A549 (cell line): ENCODE results near the gene ALS2. TPM values are rescaled to one million over a fixed set of nuclear protein-coding genes. Genes with fewer than 3 reads are reported as not detected.

Experiments
- ATAC-seq, 2 experiments: fragments of 200-7000 bp in 1 of 2; fragments of >200 bp in 1 of 2; cut with Nextera tagmentation in 1 of 2; cut with Tn5 transposase in 1 of 2; 3 replicates each; pipeline versions ENCODE4 v1.8.0 to v1.9.1; 2018 to 2020; ENCODE audit warnings: mild to moderate bottlenecking in 1 of 2, moderate library complexity in 1 of 2
- CTCF ChIA-PET: fragments of 300-600 bp; sonication (Branson Sonifier 250); formaldehyde crosslinking; extraction: SDS; loops from one replicate; lab custom pipeline; 2021; ENCODE audit warnings: antibody characterized with exemption, inconsistent platforms; lab: Yijun Ruan, JAX
- POLR2A ChIA-PET: fragments of 350-600 bp; formaldehyde crosslinking; extraction: SDS; loops from one replicate; lab custom pipeline; 2021; ENCODE audit warnings: antibody characterized with exemption, inconsistent platforms; lab: Yijun Ruan, JAX
- DNase-seq, 2 experiments: peaks; one replicate each; pipeline versions ENCODE4 v3.0.0 to v3.0.0-alpha.2; 2011 to 2016; ENCODE audit warnings: low read depth in 1 of 2, low spot score in 1 of 2
- FAIRE-seq: peaks from 2 replicates; lab custom pipeline; 2011; peaks lifted over from hg19 to GRCh38; lab: Jason Lieb, UNC
- H3K27ac ChIP-seq, 2 experiments: fragments of >200 bp; sonication (Bioruptor Twin); formaldehyde crosslinking; 3 replicates each; pipeline ENCODE4 v1.5.1; 2016 to 2017
- H3K4me1 ChIP-seq: fragments of >200 bp; sonication (Bioruptor Twin); formaldehyde crosslinking; 3 replicates; pipeline ENCODE4 v1.6.1; 2016
- H3K4me2 ChIP-seq: fragments of >200 bp; sonication (Bioruptor Twin); formaldehyde crosslinking; 3 replicates; pipeline ENCODE4 v1.6.1; 2016
- H3K4me3 ChIP-seq: fragments of >200 bp; sonication (Bioruptor Twin); formaldehyde crosslinking; 3 replicates; pipeline ENCODE4 v1.5.1; 2016
- H3K9me3 ChIP-seq: fragments of >200 bp; sonication (Bioruptor Twin); formaldehyde crosslinking; 3 replicates; pipeline ENCODE4 v1.6.1; 2016
- BHLHE40 ChIP-seq: IDR thresholded peaks from 2 replicates; pipeline ENCODE4 v1.6.1; 2012; ENCODE audit warnings: low read depth, low read length, inconsistent platforms
- CBX2 ChIP-seq: fragments of 200-600 bp; sonication (generic); IDR thresholded peaks from 2 replicates; pipeline ENCODE4 v1.6.1; 2016; ENCODE audit warnings: low read depth, mild to moderate bottlenecking, borderline replicate concordance
- CBX8 ChIP-seq: fragments of 200-600 bp; sonication (generic); IDR thresholded peaks from 2 replicates; pipeline ENCODE4 v1.6.1; 2016
- CHD4 ChIP-seq: fragments of 200-600 bp; sonication (generic); IDR thresholded peaks from 2 replicates; pipeline ENCODE4 v1.6.1; 2016; ENCODE audit warnings: antibody characterized with exemption, mild to moderate bottlenecking, borderline replicate concordance
- EHF ChIP-seq: fragments of 250-450 bp; sonication (Bioruptor Pico); IDR thresholded peaks from 2 replicates; pipeline ENCODE4 v1.5.0; 2020; ENCODE audit warnings: mild to moderate bottlenecking
- EP300 ChIP-seq, 2 experiments: fragments of >200 bp; sonication (Bioruptor Twin); formaldehyde crosslinking; IDR thresholded peaks; 2 replicates in 1 of 2; 3 replicates in 1 of 2; pipeline ENCODE4 v1.6.1; 2016 to 2017
- FOSL2 ChIP-seq, 2 experiments: fragments of 450-650 bp in 1 of 2; fragments of >200 bp in 1 of 2; sonication (Bioruptor Twin) in 1 of 2; formaldehyde crosslinking; IDR thresholded peaks; 2 replicates each; pipeline versions ENCODE4 v1.5.0 to v1.6.1; 2016 to 2020; ENCODE audit warnings: mild to moderate bottlenecking in 1 of 2, moderate library complexity in 1 of 2
- GATA3 ChIP-seq: IDR thresholded peaks from 2 replicates; pipeline ENCODE4 v1.6.1; 2012; ENCODE audit warnings: borderline replicate concordance
- HOXB13 ChIP-seq: fragments of 250-450 bp; sonication (Bioruptor Pico); IDR thresholded peaks from 2 replicates; pipeline ENCODE4 v1.5.0; 2020; ENCODE audit warnings: low read depth, mild to moderate bottlenecking, moderate library complexity
- HOXB5 ChIP-seq: fragments of 250-450 bp; sonication (Bioruptor Pico); IDR thresholded peaks from 2 replicates; pipeline ENCODE4 v1.5.0; 2020; ENCODE audit warnings: mild to moderate bottlenecking, moderate library complexity
- JUN ChIP-seq, 2 experiments: fragments of >200 bp; sonication (Bioruptor Twin); formaldehyde crosslinking; IDR thresholded peaks; 2 replicates in 1 of 2; 3 replicates in 1 of 2; pipeline ENCODE4 v1.6.1; 2016 to 2017
- JUNB ChIP-seq: fragments of >200 bp; sonication (Bioruptor Twin); formaldehyde crosslinking; IDR thresholded peaks from 2 replicates; pipeline ENCODE4 v1.6.1; 2016
- KDM1A ChIP-seq: fragments of 200-600 bp; sonication (generic); IDR thresholded peaks from 2 replicates; pipeline ENCODE4 v1.6.1; 2016; ENCODE audit warnings: low read depth, mild to moderate bottlenecking
- MAZ ChIP-seq: fragments of 150-350 bp; IDR thresholded peaks from 2 replicates; pipeline ENCODE4 v1.6.1; 2014; ENCODE audit warnings: antibody characterized with exemption, low read depth, low read length, borderline replicate concordance
- NR3C1 ChIP-seq: fragments of >200 bp; sonication (Bioruptor Twin); formaldehyde crosslinking; IDR thresholded peaks from 3 replicates; pipeline ENCODE4 v1.6.1; 2017
- POLR2A ChIP-seq: IDR thresholded peaks from 2 replicates; pipeline ENCODE4 v1.6.1; 2012; ENCODE audit warnings: mild to moderate bottlenecking, low read length
- POLR2AphosphoS2 ChIP-seq: conservative IDR thresholded peaks from 2 replicates; pipeline ENCODE4 v1.6.1; 2012; ENCODE audit warnings: low read length, improper control_type of control experiment, inconsistent platforms
- RAD21 ChIP-seq, 2 experiments: fragments of >200 bp in 1 of 2; sonication (Bioruptor Twin) in 1 of 2; formaldehyde crosslinking in 1 of 2; IDR thresholded peaks in 1 of 2; conservative IDR thresholded peaks in 1 of 2; 2 replicates in 1 of 2; 3 replicates in 1 of 2; pipeline ENCODE4 v1.6.1; 2012 to 2018; ENCODE audit warnings: inconsistent platforms in 1 of 2
- RCOR1 ChIP-seq: fragments of 150-350 bp; IDR thresholded peaks from 2 replicates; pipeline ENCODE4 v1.6.1; 2014; ENCODE audit warnings: antibody characterized with exemption, low read length, low read depth
- RFX5 ChIP-seq: fragments of 450-650 bp; IDR thresholded peaks from 2 replicates; pipeline ENCODE4 v1.7.1; 2014; ENCODE audit warnings: antibody characterized with exemption, mild to moderate bottlenecking, moderate library complexity
- RNF2 ChIP-seq: fragments of 200-600 bp; sonication (generic); IDR thresholded peaks from 2 replicates; pipeline ENCODE4 v1.6.1; 2016; ENCODE audit warnings: low read depth, mild to moderate bottlenecking, antibody characterized with exemption, moderate library complexity, borderline replicate concordance
- SMC3 ChIP-seq: fragments of >200 bp; sonication (Bioruptor Twin); formaldehyde crosslinking; IDR thresholded peaks from 3 replicates; pipeline ENCODE4 v1.6.1; 2018; ENCODE audit warnings: inconsistent platforms
- TFCP2L1 ChIP-seq: fragments of 250-450 bp; sonication (Bioruptor Pico); IDR thresholded peaks from 2 replicates; pipeline ENCODE4 v1.5.0; 2021; ENCODE audit warnings: mild to moderate bottlenecking
- TP53 ChIP-seq: fragments of 250-450 bp; sonication (Bioruptor Pico); IDR thresholded peaks from 2 replicates; pipeline ENCODE4 v1.5.0; 2021; ENCODE audit warnings: mild to moderate bottlenecking, moderate library complexity
- ZFP36 ChIP-seq: fragments of 450-650 bp; IDR thresholded peaks from 2 replicates; pipeline ENCODE4 v1.6.1; 2014; ENCODE audit warnings: borderline replicate concordance; ENCODE audit not compliant: partially characterized antibody
- ZNF302 ChIP-seq: fragments of 250-450 bp; sonication (Bioruptor Pico); IDR thresholded peaks from 2 replicates; pipeline ENCODE4 v1.9.0; 2021; ENCODE audit warnings: inconsistent platforms, mild to moderate bottlenecking, moderate library complexity
- ZSCAN20 ChIP-seq: fragments of 250-450 bp; sonication (Bioruptor Pico); IDR thresholded peaks from 2 replicates; pipeline ENCODE4 v1.8.0; 2022; ENCODE audit warnings: mild to moderate bottlenecking, moderate library complexity
- WGBS: methylation state at CpG from one replicate; pipeline ENCODE4 v1.1.6; 2017; ENCODE audit errors: missing lambda C conversion rate; 5-methylcytosine and 5-hydroxymethylcytosine counted together
- polyA plus RNA-seq, 4 experiments: library from polyadenylated mRNA; depleted of rRNA in 3 of 4; stranded (reverse); fragments of >200 nt; fragmentation: RNase III in 1 of 4; extraction: RNeasy Plus Mini Kit Qiagen cat#74134 plus additional on column Dnase treatment in 1 of 4; gene quantifications; 2 replicates in 3 of 4; 3 replicates in 1 of 4; pipeline ENCODE4 v1.2.3, GENCODE V29; 2011 to 2017
- TF ChIP-seq, protein P1 (sequence below): fragments of 250-450 bp; sonication (Bioruptor Pico); IDR thresholded peaks from 2 replicates; pipeline ENCODE4 v1.5.0; 2021; ENCODE audit warnings: mild to moderate bottlenecking, moderate library complexity, borderline replicate concordance
- TF ChIP-seq, protein P2 (sequence below): IDR thresholded peaks from 2 replicates; pipeline ENCODE4 v1.6.1; 2012
- TF ChIP-seq, protein P3 (sequence below): IDR thresholded peaks from 2 replicates; pipeline ENCODE4 v1.6.1; 2012; ENCODE audit warnings: low read depth, borderline replicate concordance
- TF ChIP-seq, protein P4 (sequence below): fragments of >200 bp; sonication (Bioruptor Twin); formaldehyde crosslinking; IDR thresholded peaks from 3 replicates; pipeline ENCODE4 v1.5.1; 2016
- TF ChIP-seq, protein P5 (sequence below): fragments of 150-350 bp; IDR thresholded peaks from 2 replicates; pipeline ENCODE4 v1.6.1; 2014; ENCODE audit warnings: low read depth, mild to moderate bottlenecking, low read length
- TF ChIP-seq, protein P6 (sequence below): fragments of >200 bp; sonication (Bioruptor Twin); formaldehyde crosslinking; IDR thresholded peaks from 2 replicates; pipeline ENCODE4 v1.6.1; 2016

ALS2 gene
- polyA plus RNA-seq, 2 of the 4 experiments (the other 2 are of a cell fraction): 18.1 to 23.3 TPM

DNA sequence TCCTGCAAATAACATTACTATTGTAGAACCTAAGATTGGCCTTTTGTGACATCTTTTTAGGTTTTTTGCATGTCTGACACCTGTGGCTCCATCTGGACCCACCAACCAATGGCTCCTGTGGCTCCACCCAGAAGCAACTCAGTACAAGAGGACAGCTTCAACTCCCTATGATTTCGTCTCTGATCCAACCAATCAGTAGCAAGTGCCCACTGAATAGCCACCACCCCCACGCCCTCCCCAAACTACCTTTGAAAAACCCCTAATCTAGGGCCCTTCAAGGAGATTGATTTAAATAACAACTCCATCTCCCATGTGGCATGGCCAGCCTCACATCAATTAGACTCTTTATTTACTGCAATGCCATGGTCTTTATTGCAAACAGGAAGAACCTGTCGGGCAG, 105.9 kb downstream of the ALS2 start:
- CTCF ChIA-PET: interaction anchor here (0.6 kb wide), 1 partner anchor 13 kb away, joined by 3 read pairs; no protein-coding TSS in a partner anchor
- DNase-seq (no peak), FAIRE-seq (no peak), ATAC-seq (no peak)
- Histone ChIP-seq H3K4me1 (no peaks in the 10 kb centered on the region), H3K27ac (no peak overlapping the region), H3K4me2 (no peak overlapping the region), H3K9me3 (no peaks in the 10 kb centered on the region), H3K4me3 (no peak overlapping the region)
- WGBS: 54% methylated on average over 3 of the region's 3 CpGs
- POLR2A ChIA-PET: no interaction called here
- TF ChIP-seq EP300 (IDR thresholded peaks at IDR 0.05) (no peak), NR3C1 (no peak), FOSL2 (IDR thresholded peaks at IDR 0.05) (no peak), FOSL2 (CRISPR knock-in tag; IDR thresholded peaks at IDR 0.05) (no peak), RAD21 (conservative IDR thresholded peaks at IDR 0.05 in 1 of 2, IDR thresholded peaks at IDR 0.05 in 1 of 2) (no peak), RFX5 (no peak), HOXB5 (CRISPR knock-in tag) (no peak), MAZ (no peak), POLR2A (no peak), JUN (IDR thresholded peaks at IDR 0.05) (no peak), CHD4 (no peak), ZFP36 (no peak), TP53 (CRISPR knock-in tag) (no peak), CBX8 (no peak), RNF2 (no peak)
- TF ChIP-seq, protein P1, sequence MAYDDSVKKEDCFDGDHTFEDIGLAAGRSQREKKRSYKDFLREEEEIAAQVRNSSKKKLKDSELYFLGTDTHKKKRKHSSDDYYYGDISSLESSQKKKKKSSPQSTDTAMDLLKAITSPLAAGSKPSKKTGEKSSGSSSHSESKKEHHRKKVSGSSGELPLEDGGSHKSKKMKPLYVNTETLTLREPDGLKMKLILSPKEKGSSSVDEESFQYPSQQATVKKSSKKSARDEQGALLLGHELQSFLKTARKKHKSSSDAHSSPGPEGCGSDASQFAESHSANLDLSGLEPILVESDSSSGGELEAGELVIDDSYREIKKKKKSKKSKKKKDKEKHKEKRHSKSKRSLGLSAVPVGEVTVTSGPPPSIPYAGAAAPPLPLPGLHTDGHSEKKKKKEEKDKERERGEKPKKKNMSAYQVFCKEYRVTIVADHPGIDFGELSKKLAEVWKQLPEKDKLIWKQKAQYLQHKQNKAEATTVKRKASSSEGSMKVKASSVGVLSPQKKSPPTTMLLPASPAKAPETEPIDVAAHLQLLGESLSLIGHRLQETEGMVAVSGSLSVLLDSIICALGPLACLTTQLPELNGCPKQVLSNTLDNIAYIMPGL: no peak
- TF ChIP-seq, protein P2, sequence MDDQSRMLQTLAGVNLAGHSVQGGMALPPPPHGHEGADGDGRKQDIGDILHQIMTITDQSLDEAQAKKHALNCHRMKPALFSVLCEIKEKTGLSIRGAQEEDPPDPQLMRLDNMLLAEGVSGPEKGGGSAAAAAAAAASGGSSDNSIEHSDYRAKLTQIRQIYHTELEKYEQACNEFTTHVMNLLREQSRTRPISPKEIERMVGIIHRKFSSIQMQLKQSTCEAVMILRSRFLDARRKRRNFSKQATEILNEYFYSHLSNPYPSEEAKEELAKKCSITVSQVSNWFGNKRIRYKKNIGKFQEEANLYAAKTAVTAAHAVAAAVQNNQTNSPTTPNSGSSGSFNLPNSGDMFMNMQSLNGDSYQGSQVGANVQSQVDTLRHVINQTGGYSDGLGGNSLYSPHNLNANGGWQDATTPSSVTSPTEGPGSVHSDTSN: no peak
- TF ChIP-seq, protein P3, sequence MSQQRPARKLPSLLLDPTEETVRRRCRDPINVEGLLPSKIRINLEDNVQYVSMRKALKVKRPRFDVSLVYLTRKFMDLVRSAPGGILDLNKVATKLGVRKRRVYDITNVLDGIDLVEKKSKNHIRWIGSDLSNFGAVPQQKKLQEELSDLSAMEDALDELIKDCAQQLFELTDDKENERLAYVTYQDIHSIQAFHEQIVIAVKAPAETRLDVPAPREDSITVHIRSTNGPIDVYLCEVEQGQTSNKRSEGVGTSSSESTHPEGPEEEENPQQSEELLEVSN: no peak
- TF ChIP-seq, protein P4, sequence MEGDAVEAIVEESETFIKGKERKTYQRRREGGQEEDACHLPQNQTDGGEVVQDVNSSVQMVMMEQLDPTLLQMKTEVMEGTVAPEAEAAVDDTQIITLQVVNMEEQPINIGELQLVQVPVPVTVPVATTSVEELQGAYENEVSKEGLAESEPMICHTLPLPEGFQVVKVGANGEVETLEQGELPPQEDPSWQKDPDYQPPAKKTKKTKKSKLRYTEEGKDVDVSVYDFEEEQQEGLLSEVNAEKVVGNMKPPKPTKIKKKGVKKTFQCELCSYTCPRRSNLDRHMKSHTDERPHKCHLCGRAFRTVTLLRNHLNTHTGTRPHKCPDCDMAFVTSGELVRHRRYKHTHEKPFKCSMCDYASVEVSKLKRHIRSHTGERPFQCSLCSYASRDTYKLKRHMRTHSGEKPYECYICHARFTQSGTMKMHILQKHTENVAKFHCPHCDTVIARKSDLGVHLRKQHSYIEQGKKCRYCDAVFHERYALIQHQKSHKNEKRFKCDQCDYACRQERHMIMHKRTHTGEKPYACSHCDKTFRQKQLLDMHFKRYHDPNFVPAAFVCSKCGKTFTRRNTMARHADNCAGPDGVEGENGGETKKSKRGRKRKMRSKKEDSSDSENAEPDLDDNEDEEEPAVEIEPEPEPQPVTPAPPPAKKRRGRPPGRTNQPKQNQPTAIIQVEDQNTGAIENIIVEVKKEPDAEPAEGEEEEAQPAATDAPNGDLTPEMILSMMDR: no peak
- TF ChIP-seq, protein P5, sequence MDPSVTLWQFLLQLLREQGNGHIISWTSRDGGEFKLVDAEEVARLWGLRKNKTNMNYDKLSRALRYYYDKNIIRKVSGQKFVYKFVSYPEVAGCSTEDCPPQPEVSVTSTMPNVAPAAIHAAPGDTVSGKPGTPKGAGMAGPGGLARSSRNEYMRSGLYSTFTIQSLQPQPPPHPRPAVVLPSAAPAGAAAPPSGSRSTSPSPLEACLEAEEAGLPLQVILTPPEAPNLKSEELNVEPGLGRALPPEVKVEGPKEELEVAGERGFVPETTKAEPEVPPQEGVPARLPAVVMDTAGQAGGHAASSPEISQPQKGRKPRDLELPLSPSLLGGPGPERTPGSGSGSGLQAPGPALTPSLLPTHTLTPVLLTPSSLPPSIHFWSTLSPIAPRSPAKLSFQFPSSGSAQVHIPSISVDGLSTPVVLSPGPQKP: no peak

DNA sequence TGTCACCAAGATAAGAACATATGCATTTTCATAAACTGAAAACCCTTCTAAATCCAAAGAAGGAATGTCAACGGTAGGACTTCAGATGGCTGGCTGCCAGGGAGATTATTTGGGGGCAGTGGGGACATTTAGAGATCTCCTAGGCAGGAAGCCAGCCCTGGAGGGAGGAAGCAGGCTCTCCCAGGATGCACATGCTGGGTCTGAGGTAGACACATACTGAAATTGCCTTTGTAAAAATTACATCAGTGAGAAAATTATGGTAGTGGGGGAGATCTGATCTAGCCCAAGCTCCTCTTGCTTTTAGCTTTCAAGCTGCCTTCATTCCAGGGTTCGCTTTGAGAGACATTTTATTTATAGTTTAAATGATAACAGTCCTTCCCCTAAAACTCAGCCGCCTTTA, 106.4 kb downstream of the ALS2 start:
- no peak overlapping the region for H3K4me2 ChIP-seq
- no peaks in the 10 kb centered on the region for H3K9me3 ChIP-seq
- H3K27ac ChIP-seq: no peak overlapping the region
- 47% methylated on average over 3 of the region's 3 CpGs for WGBS
- DNase-seq: no peak
- no peak overlapping the region for H3K4me3 ChIP-seq
- no peaks in the 10 kb centered on the region for H3K4me1 ChIP-seq
- ChIA-PET CTCF (interaction anchor here (0.6 kb wide), 1 partner anchor 13 kb away, joined by 3 read pairs; no protein-coding TSS in a partner anchor), POLR2A (no interaction called here)
- ATAC-seq: no peak
- no peak for FAIRE-seq
- no peak for TF ChIP-seq JUNB
- TF ChIP-seq BHLHE40: no peak
- no peak for TF ChIP-seq NR3C1
- no peak for TF ChIP-seq POLR2AphosphoS2
- no peak for TF ChIP-seq HOXB13 (CRISPR knock-in tag)
- TF ChIP-seq RCOR1: no peak
- TF ChIP-seq KDM1A: no peak
- no peak for TF ChIP-seq ZNF302 (CRISPR knock-in tag)
- TF ChIP-seq, protein P6, sequence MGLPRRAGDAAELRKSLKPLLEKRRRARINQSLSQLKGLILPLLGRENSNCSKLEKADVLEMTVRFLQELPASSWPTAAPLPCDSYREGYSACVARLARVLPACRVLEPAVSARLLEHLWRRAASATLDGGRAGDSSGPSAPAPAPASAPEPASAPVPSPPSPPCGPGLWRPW: no peak
- TF ChIP-seq TFCP2L1 (CRISPR knock-in tag): no peak
- TF ChIP-seq CBX2: no peak
- no peak for TF ChIP-seq SMC3
- no peak for TF ChIP-seq EHF (CRISPR knock-in tag)
- no peak for TF ChIP-seq JUN (IDR thresholded peaks at IDR 0.05)
- TF ChIP-seq, protein P2: no peak
- no peak for TF ChIP-seq GATA3
- TF ChIP-seq ZSCAN20: no peak
